ENCODE results near the gene TMEM95.
"Not testable (repeated sequence)": the region's sequence is repeated elsewhere in the genome, so short reads cannot be mapped to it uniquely, and the experiment has no call there.

DNA sequence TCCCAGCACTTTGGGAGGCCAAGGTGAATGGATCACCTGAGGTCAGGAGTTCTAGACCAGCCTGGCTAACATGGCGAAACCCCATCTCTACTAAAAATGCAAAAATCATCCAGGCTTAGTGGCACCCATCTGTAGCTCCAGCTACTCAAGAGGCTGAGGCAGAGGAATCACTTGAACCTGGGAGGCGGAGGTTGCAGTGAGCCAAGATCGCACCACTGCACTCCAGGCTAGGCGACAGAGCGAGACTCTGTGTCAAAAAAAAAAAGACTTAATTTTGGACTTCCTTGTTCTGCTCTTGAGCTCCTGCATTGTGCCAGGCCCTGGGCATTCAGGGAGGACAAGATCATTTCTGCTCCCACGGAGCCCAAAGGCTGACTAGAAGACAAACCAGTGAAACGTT, 17.4 kb upstream of the TMEM95 start:
- not testable (repeated sequence) for TF ChIP-seq YY1 (IDR thresholded peaks at IDR 0.05; ENCODE audit: extremely low read depth, insufficient replicate concordance, low read depth, low read length); EZH2 (IDR thresholded peaks at IDR 0.05)
- TF ChIP-seq, protein P1, sequence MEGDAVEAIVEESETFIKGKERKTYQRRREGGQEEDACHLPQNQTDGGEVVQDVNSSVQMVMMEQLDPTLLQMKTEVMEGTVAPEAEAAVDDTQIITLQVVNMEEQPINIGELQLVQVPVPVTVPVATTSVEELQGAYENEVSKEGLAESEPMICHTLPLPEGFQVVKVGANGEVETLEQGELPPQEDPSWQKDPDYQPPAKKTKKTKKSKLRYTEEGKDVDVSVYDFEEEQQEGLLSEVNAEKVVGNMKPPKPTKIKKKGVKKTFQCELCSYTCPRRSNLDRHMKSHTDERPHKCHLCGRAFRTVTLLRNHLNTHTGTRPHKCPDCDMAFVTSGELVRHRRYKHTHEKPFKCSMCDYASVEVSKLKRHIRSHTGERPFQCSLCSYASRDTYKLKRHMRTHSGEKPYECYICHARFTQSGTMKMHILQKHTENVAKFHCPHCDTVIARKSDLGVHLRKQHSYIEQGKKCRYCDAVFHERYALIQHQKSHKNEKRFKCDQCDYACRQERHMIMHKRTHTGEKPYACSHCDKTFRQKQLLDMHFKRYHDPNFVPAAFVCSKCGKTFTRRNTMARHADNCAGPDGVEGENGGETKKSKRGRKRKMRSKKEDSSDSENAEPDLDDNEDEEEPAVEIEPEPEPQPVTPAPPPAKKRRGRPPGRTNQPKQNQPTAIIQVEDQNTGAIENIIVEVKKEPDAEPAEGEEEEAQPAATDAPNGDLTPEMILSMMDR (IDR thresholded peaks at IDR 0.05 in 2 of 3, conservative IDR thresholded peaks at IDR 0.05 in 1 of 3; ENCODE audit: borderline replicate concordance in 1 of 3, insufficient read depth in 1 of 3, low read depth in 2 of 3, low read length in 2 of 3): not testable (repeated sequence)
